ENCODE results near the gene PRDM16. TPM values are rescaled to one million over a fixed set of nuclear protein-coding genes. Genes with fewer than 3 reads are reported as not detected.

The PRDM16 gene
- polyA plus RNA-seq, 1 donor (not counting 4 experiments of a cell fraction or from before 2014, with no cell fraction given) = 0.05 TPM

- DNase-seq (ENCODE audit: low read depth, low spot score) = no peak
- no peak overlapping the region for H2AFZ ChIP-seq (ENCODE audit: control insufficient read depth, low read length)
- no peak overlapping the region for H3K4me3 ChIP-seq (ENCODE audit: control insufficient read depth in 2 of 3, extremely low read depth in 1 of 3, insufficient read depth in 2 of 3, low read depth in 1 of 3, low read length in 3 of 3)
- H3K4me1 ChIP-seq (ENCODE audit: control insufficient read depth, extremely low read depth, insufficient read depth, low read length) = no peaks in the 10 kb centered on the region
- no peaks in the 10 kb centered on the region for H4K20me1 ChIP-seq (ENCODE audit: control insufficient read depth, extremely low read depth, insufficient read depth, low read length)
- H3K9me1 ChIP-seq (ENCODE audit: control insufficient read depth, extremely low read depth, insufficient read depth, low read length) = no peaks in the 10 kb centered on the region
- H3K36me3 ChIP-seq (ENCODE audit: control insufficient read depth in 2 of 2, extremely low read depth in 1 of 2, insufficient read depth in 2 of 2, low read length in 2 of 2) = no peaks in the 10 kb centered on the region
- dilution Hi-C loops (cut with MboI; ENCODE audit: extremely low pct_ligation_motif_present, low sequenced_read_pairs) = no loop called here
- H3K27me3 ChIP-seq (ENCODE audit: control insufficient read depth, extremely low read depth, insufficient read depth, low read length) = no peaks in the 10 kb centered on the region
- no peaks in the 10 kb centered on the region for H3K79me2 ChIP-seq (ENCODE audit: control insufficient read depth, insufficient read depth, low read length)
- H3K27ac ChIP-seq (ENCODE audit: control insufficient read depth, insufficient read depth, low read length) = no peak overlapping the region
- no peak overlapping the region for H3K4me2 ChIP-seq (ENCODE audit: control insufficient read depth, extremely low read depth, insufficient read depth, low read depth, low read length)
- no peak overlapping the region for H3K9ac ChIP-seq (ENCODE audit: control insufficient read depth, extremely low read depth, insufficient read depth, low read length)
- TF ChIP-seq CTCF (optimal IDR thresholded peaks at IDR 0.05 in 1 of 3, IDR thresholded peaks at IDR 0.05 in 1 of 3, conservative IDR thresholded peaks at IDR 0.05 in 1 of 3; ENCODE audit: extremely low read depth in 1 of 3, insufficient read depth in 2 of 3, low read length in 3 of 3) = no peak
- TF ChIP-seq EZH2 (IDR thresholded peaks at IDR 0.05; ENCODE audit: low read length) = no peak
- no peak for FAIRE-seq
- H3K9me3 ChIP-seq (ENCODE audit: control insufficient read depth, low read depth, low read length) = peaks cover 2% of the 10 kb centered on the region
Observed at GRCh38 chr1:3190256-3191041, 121.4 kb downstream of the PRDM16 start.

GRCh38 chr1:3192361-3192760 lies 123.4 kb downstream of the PRDM16 start:
- DNase-seq (ENCODE audit: low read depth, low spot score) = no peak
- Histone ChIP-seq H3K4me2 (ENCODE audit: control insufficient read depth, extremely low read depth, insufficient read depth, low read depth, low read length) (no peak overlapping the region), H3K36me3 (ENCODE audit: control insufficient read depth in 2 of 2, extremely low read depth in 1 of 2, insufficient read depth in 2 of 2, low read length in 2 of 2) (no peaks in the 10 kb centered on the region), H3K4me1 (ENCODE audit: control insufficient read depth, extremely low read depth, insufficient read depth, low read length) (no peaks in the 10 kb centered on the region), H3K4me3 (ENCODE audit: control insufficient read depth in 2 of 3, extremely low read depth in 1 of 3, insufficient read depth in 2 of 3, low read depth in 1 of 3, low read length in 3 of 3) (no peak overlapping the region), H2AFZ (ENCODE audit: control insufficient read depth, low read length) (no peak overlapping the region), H3K27me3 (ENCODE audit: control insufficient read depth, extremely low read depth, insufficient read depth, low read length) (no peaks in the 10 kb centered on the region), H3K9ac (ENCODE audit: control insufficient read depth, extremely low read depth, insufficient read depth, low read length) (no peak overlapping the region), H3K79me2 (ENCODE audit: control insufficient read depth, insufficient read depth, low read length) (no peaks in the 10 kb centered on the region), H3K9me3 (ENCODE audit: control insufficient read depth, low read depth, low read length) (peaks cover 2% of the 10 kb centered on the region), H3K27ac (ENCODE audit: control insufficient read depth, insufficient read depth, low read length) (no peak overlapping the region), H3K9me1 (ENCODE audit: control insufficient read depth, extremely low read depth, insufficient read depth, low read length) (no peaks in the 10 kb centered on the region), H4K20me1 (ENCODE audit: control insufficient read depth, extremely low read depth, insufficient read depth, low read length) (no peaks in the 10 kb centered on the region)
- dilution Hi-C loops (cut with MboI; ENCODE audit: extremely low pct_ligation_motif_present, low sequenced_read_pairs) = no loop called here
- no peak for FAIRE-seq
- TF ChIP-seq CTCF (optimal IDR thresholded peaks at IDR 0.05 in 1 of 3, IDR thresholded peaks at IDR 0.05 in 1 of 3, conservative IDR thresholded peaks at IDR 0.05 in 1 of 3; ENCODE audit: extremely low read depth in 1 of 3, insufficient read depth in 2 of 3, low read length in 3 of 3) = no peak
- TF ChIP-seq EZH2 (IDR thresholded peaks at IDR 0.05; ENCODE audit: low read length) = no peak
